Activated naive CD4-positive, alpha-beta T cell treated with anti-CD3 and anti-CD28 coated beads for 36 hours (primary cell): Measurements from ENCODE around the gene SLC6A4. TPM values are rescaled to one million over a fixed set of nuclear protein-coding genes. Genes with fewer than 3 reads are reported as not detected.

ENCODE experiments used
- CTCF ChIA-PET: fragments of 350-600 bp; sonication (Branson Sonifier 250); formaldehyde crosslinking; loops from one replicate; lab custom pipeline; 2021; ENCODE audit warnings: antibody characterized with exemption; lab: Charles Lee
- DNase-seq: peaks from one replicate; pipeline ENCODE4 v3.0.0-alpha.2; 2020
- H3K27ac Mint-ChIP-seq: one replicate; pipeline ENCODE4 v1.8.0; 2021; ENCODE audit warnings: mild to moderate bottlenecking, mixed read lengths
- H3K27me3 Mint-ChIP-seq: one replicate; pipeline ENCODE4 v1.8.0; 2021; ENCODE audit warnings: low read depth, mixed read lengths
- H3K36me3 Mint-ChIP-seq: one replicate; pipeline ENCODE4 v1.8.0; 2021; ENCODE audit warnings: low read depth, mixed read lengths
- H3K4me1 Mint-ChIP-seq: one replicate; pipeline ENCODE4 v1.8.0; 2021; ENCODE audit warnings: low read depth, mixed read lengths
- H3K4me3 Mint-ChIP-seq: one replicate; pipeline ENCODE4 v1.8.0; 2021; ENCODE audit warnings: mild to moderate bottlenecking, moderate library complexity, mixed read lengths
- H3K9me3 Mint-ChIP-seq: one replicate; pipeline ENCODE4 v1.8.0; 2021; ENCODE audit warnings: mixed read lengths
- intact Hi-C: fragments of 100-400 bp; cut with micrococcal nuclease; formaldehyde crosslinking; loops from one replicate; pipeline ENCODE4 v1.15.1; 2023
- total RNA-seq, 2 experiments: library from RNA; stranded (reverse); gene quantifications; one replicate each; pipeline ENCODE4 v1.2.3, GENCODE V29; 2021

The SLC6A4 gene
- total RNA-seq, 2 experiments from 2014 or later = not detected

GRCh38 chr17:30225919-30226553 is 9.5 kb downstream of the SLC6A4 start:
- no peak for DNase-seq
- H3K9me3 Mint-ChIP-seq = no peaks in the 10 kb centered on the region
- H3K27ac Mint-ChIP-seq = no peak overlapping the region
- intact Hi-C loops = no loop called here
- H3K36me3 Mint-ChIP-seq = no peaks in the 10 kb centered on the region
- no peak overlapping the region for H3K4me3 Mint-ChIP-seq
- CTCF ChIA-PET = interaction anchor here (0.6 kb wide), 1 partner anchor 637 kb away, joined by 4 read pairs; no protein-coding TSS in a partner anchor
- no peaks in the 10 kb centered on the region for H3K27me3 Mint-ChIP-seq
- H3K4me1 Mint-ChIP-seq = no peaks in the 10 kb centered on the region

- no peak overlapping the region for H3K4me3 Mint-ChIP-seq
- no peak for DNase-seq
- H3K9me3 Mint-ChIP-seq = no peaks in the 10 kb centered on the region
- H3K27ac Mint-ChIP-seq = no peak overlapping the region
- intact Hi-C loops = no loop called here
- no peaks in the 10 kb centered on the region for H3K4me1 Mint-ChIP-seq
- CTCF ChIA-PET = interaction anchor here (0.6 kb wide), 1 partner anchor 638 kb away, joined by 4 read pairs; no protein-coding TSS in a partner anchor
- H3K27me3 Mint-ChIP-seq = no peaks in the 10 kb centered on the region
- H3K36me3 Mint-ChIP-seq = no peaks in the 10 kb centered on the region
Observed at GRCh38 chr17:30225112-30225511, 10.4 kb downstream of the SLC6A4 start.

DNA sequence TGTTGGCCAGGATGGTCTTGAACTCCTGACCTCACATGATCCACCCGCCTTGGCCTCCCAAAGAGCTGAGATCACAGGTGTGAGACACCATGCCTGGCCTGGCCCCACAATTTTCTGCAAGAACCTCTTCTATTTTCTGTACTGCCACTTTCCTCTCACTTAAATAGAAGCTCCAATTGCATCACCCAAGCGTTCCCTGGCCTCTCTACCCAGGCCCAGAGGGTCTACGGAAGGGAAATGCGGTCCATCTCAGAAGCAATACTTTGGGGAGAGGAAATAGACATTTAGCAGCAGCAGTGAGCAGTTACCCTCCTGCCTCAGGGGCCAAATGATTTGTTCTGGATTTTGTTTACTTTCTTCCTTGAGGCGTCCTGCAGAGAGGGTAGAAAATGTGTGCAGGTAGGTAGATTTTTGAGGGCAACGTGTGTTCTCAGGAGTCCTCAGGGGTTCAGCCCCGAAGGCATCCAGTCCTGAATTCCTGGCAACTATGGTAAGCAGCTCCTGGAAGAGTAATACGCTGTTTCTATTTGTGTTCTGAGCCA is 11.0 kb downstream of the SLC6A4 start:
- no peaks in the 10 kb centered on the region for H3K9me3 Mint-ChIP-seq
- no peaks in the 10 kb centered on the region for H3K4me1 Mint-ChIP-seq
- no peaks in the 10 kb centered on the region for H3K36me3 Mint-ChIP-seq
- no peak overlapping the region for H3K4me3 Mint-ChIP-seq
- CTCF ChIA-PET = no interaction called here
- no peak for DNase-seq
- no peak overlapping the region for H3K27ac Mint-ChIP-seq
- intact Hi-C loops = no loop called here
- no peaks in the 10 kb centered on the region for H3K27me3 Mint-ChIP-seq

GRCh38 chr17:30222721-30223175 is 12.7 kb downstream of the SLC6A4 start:
- no peaks in the 10 kb centered on the region for H3K4me1 Mint-ChIP-seq
- no peak overlapping the region for H3K4me3 Mint-ChIP-seq
- H3K27me3 Mint-ChIP-seq = no peaks in the 10 kb centered on the region
- DNase-seq = no peak
- CTCF ChIA-PET = interaction anchor here (0.5 to 1.4 kb wide), 4 partner anchors 12 to 134 kb away, joined by 3 to 4 read pairs (median 4); no protein-coding TSS in a partner anchor
- no peaks in the 10 kb centered on the region for H3K9me3 Mint-ChIP-seq
- no peak overlapping the region for H3K27ac Mint-ChIP-seq
- intact Hi-C loops = no loop called here
- H3K36me3 Mint-ChIP-seq = no peaks in the 10 kb centered on the region

DNA sequence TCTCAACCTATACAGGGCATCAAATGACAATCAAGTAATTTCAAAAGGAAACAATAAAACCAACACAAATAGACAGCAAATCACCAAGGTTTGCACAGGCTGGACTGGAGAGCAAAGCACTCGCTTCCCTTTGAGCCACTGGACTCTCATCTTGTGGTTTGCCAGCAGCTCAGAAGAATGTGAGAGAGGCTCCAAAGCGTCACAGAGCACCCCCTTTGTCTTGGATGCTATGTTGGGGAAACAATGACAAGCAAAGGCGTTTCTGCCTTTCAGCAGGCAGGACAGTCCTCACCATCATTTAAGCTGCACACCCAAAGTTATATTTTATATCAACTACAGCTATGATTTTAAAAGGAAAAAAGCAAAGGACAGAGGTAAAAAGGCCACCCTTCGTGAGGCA is 13.2 kb downstream of the SLC6A4 start:
- CTCF ChIA-PET = interaction anchor here (0.6 to 1.4 kb wide), 2 partner anchors 98 to 134 kb away, joined by 3 to 4 read pairs; no protein-coding TSS in a partner anchor
- Mint-ChIP-seq H3K36me3 (no peaks in the 10 kb centered on the region), H3K4me1 (no peaks in the 10 kb centered on the region), H3K9me3 (no peaks in the 10 kb centered on the region), H3K4me3 (no peak overlapping the region), H3K27me3 (no peaks in the 10 kb centered on the region), H3K27ac (no peak overlapping the region)
- no peak for DNase-seq
- intact Hi-C loops = no loop called here

GRCh38 chr17:30221346-30221745 is 14.2 kb downstream of the SLC6A4 start:
- intact Hi-C loops = no loop called here
- no peaks in the 10 kb centered on the region for H3K36me3 Mint-ChIP-seq
- H3K4me1 Mint-ChIP-seq = no peaks in the 10 kb centered on the region
- no peaks in the 10 kb centered on the region for H3K27me3 Mint-ChIP-seq
- no peaks in the 10 kb centered on the region for H3K9me3 Mint-ChIP-seq
- CTCF ChIA-PET = no interaction called here
- DNase-seq = no peak
- H3K27ac Mint-ChIP-seq = no peak overlapping the region
- no peak overlapping the region for H3K4me3 Mint-ChIP-seq

- intact Hi-C loops = no loop called here
- no peak overlapping the region for H3K27ac Mint-ChIP-seq
- H3K36me3 Mint-ChIP-seq = no peaks in the 10 kb centered on the region
- no peaks in the 10 kb centered on the region for H3K27me3 Mint-ChIP-seq
- no peaks in the 10 kb centered on the region for H3K4me1 Mint-ChIP-seq
- H3K9me3 Mint-ChIP-seq = no peaks in the 10 kb centered on the region
- DNase-seq = no peak
- CTCF ChIA-PET = no interaction called here
- H3K4me3 Mint-ChIP-seq = no peak overlapping the region
Observed at GRCh38 chr17:30220414-30220813, 15.1 kb downstream of the SLC6A4 start.

GRCh38 chr17:30219833-30220232 is 15.7 kb downstream of the SLC6A4 start:
- Mint-ChIP-seq H3K27me3 (no peaks in the 10 kb centered on the region), H3K4me3 (no peak overlapping the region), H3K27ac (no peak overlapping the region), H3K9me3 (no peaks in the 10 kb centered on the region), H3K36me3 (no peaks in the 10 kb centered on the region), H3K4me1 (no peaks in the 10 kb centered on the region)
- DNase-seq = no peak
- intact Hi-C loops = no loop called here
- CTCF ChIA-PET = no interaction called here

GRCh38 chr17:30219315-30219714 is 16.2 kb downstream of the SLC6A4 start:
- Mint-ChIP-seq H3K9me3 (no peaks in the 10 kb centered on the region), H3K4me3 (no peak overlapping the region), H3K27ac (no peak overlapping the region), H3K36me3 (no peaks in the 10 kb centered on the region), H3K27me3 (no peaks in the 10 kb centered on the region), H3K4me1 (no peaks in the 10 kb centered on the region)
- intact Hi-C loops = no loop called here
- no peak for DNase-seq
- CTCF ChIA-PET = no interaction called here

GRCh38 chr17:30218799-30219198 is 16.7 kb downstream of the SLC6A4 start:
- Mint-ChIP-seq H3K27me3 (no peaks in the 10 kb centered on the region), H3K9me3 (no peaks in the 10 kb centered on the region), H3K36me3 (no peaks in the 10 kb centered on the region), H3K4me1 (no peaks in the 10 kb centered on the region), H3K4me3 (no peak overlapping the region), H3K27ac (no peak overlapping the region)
- intact Hi-C loops = no loop called here
- DNase-seq = no peak
- CTCF ChIA-PET = interaction anchor here (0.7 kb wide), 1 partner anchor 16 kb away, joined by 3 read pairs; no protein-coding TSS in a partner anchor

- intact Hi-C loops = no loop called here
- CTCF ChIA-PET = no interaction called here
- Mint-ChIP-seq H3K27ac (no peak overlapping the region), H3K4me3 (no peak overlapping the region), H3K9me3 (no peaks in the 10 kb centered on the region), H3K36me3 (no peaks in the 10 kb centered on the region), H3K4me1 (no peaks in the 10 kb centered on the region), H3K27me3 (no peaks in the 10 kb centered on the region)
- no peak for DNase-seq
Observed at GRCh38 chr17:30217746-30218245, 17.7 kb downstream of the SLC6A4 start.

DNA sequence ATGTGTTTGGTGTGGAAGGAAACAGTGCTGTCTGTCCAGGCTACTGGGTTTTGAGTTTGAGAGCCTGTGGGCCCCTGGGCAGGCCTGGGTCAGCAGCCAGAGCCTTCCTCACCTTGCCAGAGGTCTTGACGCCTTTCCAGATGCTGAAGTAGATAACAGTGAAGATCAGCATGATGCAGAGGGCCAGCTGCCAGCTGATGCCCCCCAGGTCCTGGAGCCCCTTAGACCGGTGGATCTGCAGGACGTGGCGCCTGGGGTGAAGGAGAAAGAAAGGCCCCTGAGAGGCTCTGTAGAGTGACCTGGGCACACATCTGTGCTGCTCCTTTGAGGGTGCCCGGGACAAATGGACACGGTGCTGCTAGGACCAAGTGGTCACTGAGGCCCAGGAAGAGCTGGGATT is 18.4 kb downstream of the SLC6A4 start:
- CTCF ChIA-PET = no interaction called here
- DNase-seq = no peak
- Mint-ChIP-seq H3K36me3 (no peaks in the 10 kb centered on the region), H3K9me3 (no peaks in the 10 kb centered on the region), H3K4me3 (no peak overlapping the region), H3K4me1 (no peaks in the 10 kb centered on the region), H3K27ac (no peak overlapping the region), H3K27me3 (no peaks in the 10 kb centered on the region)
- intact Hi-C loops = no loop called here

- H3K36me3 Mint-ChIP-seq = no peaks in the 10 kb centered on the region
- intact Hi-C loops = no loop called here
- no peak overlapping the region for H3K27ac Mint-ChIP-seq
- peaks cover 5% of the 10 kb centered on the region for H3K27me3 Mint-ChIP-seq
- H3K4me3 Mint-ChIP-seq = no peak overlapping the region
- CTCF ChIA-PET = no interaction called here
- no peaks in the 10 kb centered on the region for H3K4me1 Mint-ChIP-seq
- no peak for DNase-seq
- no peaks in the 10 kb centered on the region for H3K9me3 Mint-ChIP-seq
Observed at GRCh38 chr17:30212750-30213149, 22.7 kb downstream of the SLC6A4 start.
